Activated naive CD8-positive, alpha-beta T cell treated with anti-CD3 and anti-CD28 coated beads, Interleukin-2, amount 10 ng/mL, durations not matched to agents 7 days and 5 days (primary cell): ENCODE data around the gene TMEM17. TPM values are rescaled to one million over a fixed set of nuclear protein-coding genes. Genes with fewer than 3 reads are reported as not detected.

Experiments used
- ATAC-seq: fragments of 150-1000 bp; cut with Tn5 transposase; one replicate; pipeline ENCODE4 v1.10.0; 2021; ENCODE audit warnings: low read depth, moderate library complexity
- POLR2A ChIA-PET: fragments of 350-600 bp; sonication (Branson Sonifier 250); formaldehyde crosslinking; loops from one replicate; lab custom pipeline; 2021; ENCODE audit warnings: antibody characterized with exemption; lab: Charles Lee
- DNase-seq: peaks from one replicate; pipeline ENCODE4 v3.0.0; 2021
- H3K27ac Mint-ChIP-seq: one replicate; pipeline ENCODE4 v1.8.0; 2022; ENCODE audit warnings: mild to moderate bottlenecking, mixed read lengths
- H3K27me3 Mint-ChIP-seq: one replicate; pipeline ENCODE4 v1.8.0; 2022; ENCODE audit warnings: mild to moderate bottlenecking, moderate library complexity, mixed read lengths
- H3K36me3 Mint-ChIP-seq: one replicate; pipeline ENCODE4 v1.8.0; 2021; ENCODE audit warnings: mild to moderate bottlenecking, mixed read lengths
- H3K4me1 Mint-ChIP-seq: one replicate; pipeline ENCODE4 v1.8.0; 2021; ENCODE audit warnings: mixed read lengths
- H3K4me3 Mint-ChIP-seq: one replicate; pipeline ENCODE4 v1.8.0; 2022; ENCODE audit warnings: mild to moderate bottlenecking, moderate library complexity, mixed read lengths
- H3K9me3 Mint-ChIP-seq: one replicate; pipeline ENCODE4 v1.8.0; 2021; ENCODE audit warnings: mixed read lengths
- total RNA-seq, 2 experiments: library from RNA; stranded (reverse); gene quantifications; one replicate each; pipeline ENCODE4 v1.2.3, GENCODE V29; 2021

TMEM17 gene
- total RNA-seq, 2 experiments from 2014 or later, result not detected

GRCh38 chr2:62462211-62462610 lies 43.8 kb downstream of the TMEM17 start:
- H3K4me3 Mint-ChIP-seq, result no peak overlapping the region
- no peaks in the 10 kb centered on the region for H3K9me3 Mint-ChIP-seq
- no peaks in the 10 kb centered on the region for H3K36me3 Mint-ChIP-seq
- DNase-seq (no peak), ATAC-seq (no peak)
- peaks cover 6% of the 10 kb centered on the region for H3K27me3 Mint-ChIP-seq
- H3K4me1 Mint-ChIP-seq, result no peaks in the 10 kb centered on the region
- no peak overlapping the region for H3K27ac Mint-ChIP-seq
- POLR2A ChIA-PET, result no interaction called here

- Mint-ChIP-seq H3K9me3 (no peaks in the 10 kb centered on the region), H3K4me3 (no peak overlapping the region), H3K36me3 (no peaks in the 10 kb centered on the region), H3K27ac (no peak overlapping the region), H3K27me3 (peaks cover 6% of the 10 kb centered on the region), H3K4me1 (no peaks in the 10 kb centered on the region)
- ATAC-seq (no peak), DNase-seq (no peak)
- POLR2A ChIA-PET, result no interaction called here
Observed at GRCh38 chr2:62461707-62462106, 44.3 kb downstream of the TMEM17 start.

- no peak overlapping the region for H3K4me3 Mint-ChIP-seq
- H3K27me3 Mint-ChIP-seq, result peaks cover 9% of the 10 kb centered on the region
- POLR2A ChIA-PET, result no interaction called here
- ATAC-seq, result no peak
- no peak overlapping the region for H3K27ac Mint-ChIP-seq
- no peaks in the 10 kb centered on the region for H3K9me3 Mint-ChIP-seq
- no peaks in the 10 kb centered on the region for H3K36me3 Mint-ChIP-seq
- peaks cover 2% of the 10 kb centered on the region for H3K4me1 Mint-ChIP-seq
- no peak for DNase-seq
Observed at GRCh38 chr2:62461017-62461553, 44.9 kb downstream of the TMEM17 start.

- POLR2A ChIA-PET, result no interaction called here
- no peak overlapping the region for H3K27ac Mint-ChIP-seq
- no peaks in the 10 kb centered on the region for H3K36me3 Mint-ChIP-seq
- ATAC-seq (no peak), DNase-seq (no peak)
- peaks cover 2% of the 10 kb centered on the region for H3K4me1 Mint-ChIP-seq
- peaks cover 12% of the 10 kb centered on the region for H3K27me3 Mint-ChIP-seq
- H3K4me3 Mint-ChIP-seq, result no peak overlapping the region
- no peaks in the 10 kb centered on the region for H3K9me3 Mint-ChIP-seq
Observed at GRCh38 chr2:62460175-62460574, 45.8 kb downstream of the TMEM17 start.

- Mint-ChIP-seq H3K4me3 (no peak overlapping the region), H3K4me1 (peaks cover 2% of the 10 kb centered on the region), H3K36me3 (no peaks in the 10 kb centered on the region), H3K27me3 (peaks cover 12% of the 10 kb centered on the region), H3K27ac (no peak overlapping the region), H3K9me3 (no peaks in the 10 kb centered on the region)
- ATAC-seq (no peak), DNase-seq (no peak)
- POLR2A ChIA-PET, result no interaction called here
Observed at GRCh38 chr2:62459672-62460071, 46.3 kb downstream of the TMEM17 start.

- Mint-ChIP-seq H3K4me1 (peaks cover 2% of the 10 kb centered on the region), H3K27me3 (peaks cover 12% of the 10 kb centered on the region), H3K9me3 (no peaks in the 10 kb centered on the region), H3K4me3 (no peak overlapping the region), H3K27ac (no peak overlapping the region), H3K36me3 (no peaks in the 10 kb centered on the region)
- POLR2A ChIA-PET, result no interaction called here
- DNase-seq, result no peak
- no peak for ATAC-seq
Observed at GRCh38 chr2:62459106-62459505, 46.9 kb downstream of the TMEM17 start.

- Mint-ChIP-seq H3K27me3 (peaks cover 11% of the 10 kb centered on the region), H3K4me3 (no peak overlapping the region), H3K4me1 (peaks cover 2% of the 10 kb centered on the region), H3K9me3 (no peaks in the 10 kb centered on the region), H3K36me3 (no peaks in the 10 kb centered on the region), H3K27ac (no peak overlapping the region)
- DNase-seq (no peak), ATAC-seq (no peak)
- POLR2A ChIA-PET, result interaction anchor here (1.5 kb wide), 1 partner anchor 325 kb away, joined by 3 read pairs; no protein-coding TSS in a partner anchor
Observed at GRCh38 chr2:62458671-62459081, 47.3 kb downstream of the TMEM17 start.

- peaks cover 10% of the 10 kb centered on the region for H3K27me3 Mint-ChIP-seq
- no peak overlapping the region for H3K27ac Mint-ChIP-seq
- POLR2A ChIA-PET, result interaction anchor here (1.5 kb wide), 1 partner anchor 325 kb away, joined by 3 read pairs; no protein-coding TSS in a partner anchor
- no peaks in the 10 kb centered on the region for H3K9me3 Mint-ChIP-seq
- no peak overlapping the region for H3K4me3 Mint-ChIP-seq
- peaks cover 2% of the 10 kb centered on the region for H3K4me1 Mint-ChIP-seq
- ATAC-seq (no peak), DNase-seq (no peak)
- H3K36me3 Mint-ChIP-seq, result no peaks in the 10 kb centered on the region
Observed at GRCh38 chr2:62458206-62458641, 47.8 kb downstream of the TMEM17 start.

- H3K9me3 Mint-ChIP-seq, result no peaks in the 10 kb centered on the region
- no peaks in the 10 kb centered on the region for H3K36me3 Mint-ChIP-seq
- peaks cover 6% of the 10 kb centered on the region for H3K27me3 Mint-ChIP-seq
- peaks cover 2% of the 10 kb centered on the region for H3K4me1 Mint-ChIP-seq
- no peak for DNase-seq
- no peak for ATAC-seq
- POLR2A ChIA-PET, result interaction anchor here (1.5 kb wide), 1 partner anchor 326 kb away, joined by 3 read pairs; no protein-coding TSS in a partner anchor
- peak overlapping the region; percentile 49 for H3K4me3 Mint-ChIP-seq
- no peak overlapping the region for H3K27ac Mint-ChIP-seq
Observed at GRCh38 chr2:62457556-62457955, 48.4 kb downstream of the TMEM17 start.

- H3K4me1 Mint-ChIP-seq, result peaks cover 2% of the 10 kb centered on the region
- peaks cover 6% of the 10 kb centered on the region for H3K27me3 Mint-ChIP-seq
- H3K27ac Mint-ChIP-seq, result no peak overlapping the region
- H3K36me3 Mint-ChIP-seq, result no peaks in the 10 kb centered on the region
- POLR2A ChIA-PET, result interaction anchor here (1.5 kb wide), 1 partner anchor 326 kb away, joined by 3 read pairs; no protein-coding TSS in a partner anchor
- peak overlapping the region; percentile 49 for H3K4me3 Mint-ChIP-seq
- ATAC-seq (peak; percentile 88), DNase-seq (peak; percentile 84)
- no peaks in the 10 kb centered on the region for H3K9me3 Mint-ChIP-seq
Observed at GRCh38 chr2:62456721-62457539, 49.1 kb downstream of the TMEM17 start.

GRCh38 chr2:62455957-62456692 lies 49.9 kb downstream of the TMEM17 start:
- POLR2A ChIA-PET, result no interaction called here
- Mint-ChIP-seq H3K4me1 (peaks cover 2% of the 10 kb centered on the region), H3K9me3 (no peaks in the 10 kb centered on the region), H3K36me3 (no peaks in the 10 kb centered on the region), H3K4me3 (no peak overlapping the region), H3K27ac (no peak overlapping the region), H3K27me3 (peaks cover 6% of the 10 kb centered on the region)
- ATAC-seq, result no peak
- DNase-seq, result no peak

- Mint-ChIP-seq H3K27ac (no peak overlapping the region), H3K27me3 (peaks cover 6% of the 10 kb centered on the region), H3K4me1 (peaks cover 2% of the 10 kb centered on the region), H3K4me3 (no peak overlapping the region), H3K36me3 (no peaks in the 10 kb centered on the region), H3K9me3 (no peaks in the 10 kb centered on the region)
- ATAC-seq (no peak), DNase-seq (no peak)
- POLR2A ChIA-PET, result no interaction called here
Observed at GRCh38 chr2:62453955-62454354, 52.0 kb downstream of the TMEM17 start.

- H3K27me3 Mint-ChIP-seq, result peaks cover 6% of the 10 kb centered on the region
- H3K27ac Mint-ChIP-seq, result no peak overlapping the region
- no peak for ATAC-seq
- no peak for DNase-seq
- no peaks in the 10 kb centered on the region for H3K9me3 Mint-ChIP-seq
- H3K36me3 Mint-ChIP-seq, result no peaks in the 10 kb centered on the region
- H3K4me1 Mint-ChIP-seq, result peaks cover 2% of the 10 kb centered on the region
- no peak overlapping the region for H3K4me3 Mint-ChIP-seq
- POLR2A ChIA-PET, result no interaction called here
Observed at GRCh38 chr2:62452701-62453454, 53.1 kb downstream of the TMEM17 start.
